ENCODE data around the gene ANXA11.

DNA sequence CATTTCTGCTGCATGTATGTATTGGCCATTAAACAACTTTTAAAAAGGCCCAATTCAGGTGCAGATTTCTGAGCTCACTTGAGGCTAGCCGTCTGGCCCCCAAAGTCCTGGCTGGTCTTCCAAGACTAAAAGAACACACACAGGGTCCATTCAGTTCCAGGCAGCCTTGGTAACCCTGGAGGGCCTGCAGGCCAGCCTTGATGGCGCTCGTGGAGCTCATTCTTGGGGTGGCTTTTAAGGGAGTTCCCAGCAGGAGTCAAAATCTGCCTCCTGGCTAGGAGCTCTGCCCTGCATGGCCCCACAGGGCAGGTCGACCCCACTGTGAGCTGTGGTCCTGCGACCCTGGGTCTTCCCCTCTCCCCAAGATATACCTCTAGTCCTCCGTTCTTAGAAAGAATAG, 28.8 kb downstream of the ANXA11 start:
- TF ChIP-seq CTCF (IDR thresholded peaks at IDR 0.05 in 2 of 3, conservative IDR thresholded peaks at IDR 0.05 in 1 of 3; ENCODE audit: insufficient read depth in 2 of 3, low read depth in 1 of 3, low read length in 3 of 3) (no peak), EZH2 (IDR thresholded peaks at IDR 0.05; ENCODE audit: borderline replicate concordance, low read depth, low read length) (no peak), RBM25 (IDR thresholded peaks at IDR 0.05; ENCODE audit: low read depth, low read length, severe bottlenecking) (no peak), POLR2A (conservative IDR thresholded peaks at IDR 0.05) (no peak), MLX (CRISPR knock-in tag; conservative IDR thresholded peaks at IDR 0.05) (no peak), RCOR1 (IDR thresholded peaks at IDR 0.05; ENCODE audit: borderline replicate concordance in 1 of 2, low read depth in 2 of 2, low read length in 2 of 2) (no peak), RFX5 (IDR thresholded peaks at IDR 0.05; ENCODE audit: low read depth, low read length) (no peak), HNRNPLL (IDR thresholded peaks at IDR 0.05; ENCODE audit: low read depth, low read length, poor library complexity, severe bottlenecking) (no peak), ZNF583 (CRISPR knock-in tag; IDR thresholded peaks at IDR 0.05) (no peak), PKNOX1 (IDR thresholded peaks at IDR 0.05) (no peak), FOXP1 (CRISPR knock-in tag; IDR thresholded peaks at IDR 0.05) (no peak), ZNF384 (IDR thresholded peaks at IDR 0.05; ENCODE audit: low read depth, low read length) (no peak)
- TF ChIP-seq, protein P1, sequence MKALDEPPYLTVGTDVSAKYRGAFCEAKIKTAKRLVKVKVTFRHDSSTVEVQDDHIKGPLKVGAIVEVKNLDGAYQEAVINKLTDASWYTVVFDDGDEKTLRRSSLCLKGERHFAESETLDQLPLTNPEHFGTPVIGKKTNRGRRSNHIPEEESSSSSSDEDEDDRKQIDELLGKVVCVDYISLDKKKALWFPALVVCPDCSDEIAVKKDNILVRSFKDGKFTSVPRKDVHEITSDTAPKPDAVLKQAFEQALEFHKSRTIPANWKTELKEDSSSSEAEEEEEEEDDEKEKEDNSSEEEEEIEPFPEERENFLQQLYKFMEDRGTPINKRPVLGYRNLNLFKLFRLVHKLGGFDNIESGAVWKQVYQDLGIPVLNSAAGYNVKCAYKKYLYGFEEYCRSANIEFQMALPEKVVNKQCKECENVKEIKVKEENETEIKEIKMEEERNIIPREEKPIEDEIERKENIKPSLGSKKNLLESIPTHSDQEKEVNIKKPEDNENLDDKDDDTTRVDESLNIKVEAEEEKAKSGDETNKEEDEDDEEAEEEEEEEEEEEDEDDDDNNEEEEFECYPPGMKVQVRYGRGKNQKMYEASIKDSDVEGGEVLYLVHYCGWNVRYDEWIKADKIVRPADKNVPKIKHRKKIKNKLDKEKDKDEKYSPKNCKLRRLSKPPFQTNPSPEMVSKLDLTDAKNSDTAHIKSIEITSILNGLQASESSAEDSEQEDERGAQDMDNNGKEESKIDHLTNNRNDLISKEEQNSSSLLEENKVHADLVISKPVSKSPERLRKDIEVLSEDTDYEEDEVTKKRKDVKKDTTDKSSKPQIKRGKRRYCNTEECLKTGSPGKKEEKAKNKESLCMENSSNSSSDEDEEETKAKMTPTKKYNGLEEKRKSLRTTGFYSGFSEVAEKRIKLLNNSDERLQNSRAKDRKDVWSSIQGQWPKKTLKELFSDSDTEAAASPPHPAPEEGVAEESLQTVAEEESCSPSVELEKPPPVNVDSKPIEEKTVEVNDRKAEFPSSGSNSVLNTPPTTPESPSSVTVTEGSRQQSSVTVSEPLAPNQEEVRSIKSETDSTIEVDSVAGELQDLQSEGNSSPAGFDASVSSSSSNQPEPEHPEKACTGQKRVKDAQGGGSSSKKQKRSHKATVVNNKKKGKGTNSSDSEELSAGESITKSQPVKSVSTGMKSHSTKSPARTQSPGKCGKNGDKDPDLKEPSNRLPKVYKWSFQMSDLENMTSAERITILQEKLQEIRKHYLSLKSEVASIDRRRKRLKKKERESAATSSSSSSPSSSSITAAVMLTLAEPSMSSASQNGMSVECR (CRISPR knock-in tag; IDR thresholded peaks at IDR 0.05) = no peak
- TF ChIP-seq, protein P2, sequence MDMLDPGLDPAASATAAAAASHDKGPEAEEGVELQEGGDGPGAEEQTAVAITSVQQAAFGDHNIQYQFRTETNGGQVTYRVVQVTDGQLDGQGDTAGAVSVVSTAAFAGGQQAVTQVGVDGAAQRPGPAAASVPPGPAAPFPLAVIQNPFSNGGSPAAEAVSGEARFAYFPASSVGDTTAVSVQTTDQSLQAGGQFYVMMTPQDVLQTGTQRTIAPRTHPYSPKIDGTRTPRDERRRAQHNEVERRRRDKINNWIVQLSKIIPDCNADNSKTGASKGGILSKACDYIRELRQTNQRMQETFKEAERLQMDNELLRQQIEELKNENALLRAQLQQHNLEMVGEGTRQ (CRISPR knock-in tag; IDR thresholded peaks at IDR 0.05) = no peak

Measured in K562 (cell line).